IPS-NIHi7 (cell line): ENCODE results near the gene ADNP2.
A peak's percentile ranks its signal among the peaks of the same experiment; 100 is the strongest.

Experiments
- DNase-seq: peaks from one replicate; pipeline ENCODE4 v3.0.0; 2012; ENCODE audit warnings: mixed read lengths; ENCODE audit errors: extremely low spot score

ADNP2 gene

DNA sequence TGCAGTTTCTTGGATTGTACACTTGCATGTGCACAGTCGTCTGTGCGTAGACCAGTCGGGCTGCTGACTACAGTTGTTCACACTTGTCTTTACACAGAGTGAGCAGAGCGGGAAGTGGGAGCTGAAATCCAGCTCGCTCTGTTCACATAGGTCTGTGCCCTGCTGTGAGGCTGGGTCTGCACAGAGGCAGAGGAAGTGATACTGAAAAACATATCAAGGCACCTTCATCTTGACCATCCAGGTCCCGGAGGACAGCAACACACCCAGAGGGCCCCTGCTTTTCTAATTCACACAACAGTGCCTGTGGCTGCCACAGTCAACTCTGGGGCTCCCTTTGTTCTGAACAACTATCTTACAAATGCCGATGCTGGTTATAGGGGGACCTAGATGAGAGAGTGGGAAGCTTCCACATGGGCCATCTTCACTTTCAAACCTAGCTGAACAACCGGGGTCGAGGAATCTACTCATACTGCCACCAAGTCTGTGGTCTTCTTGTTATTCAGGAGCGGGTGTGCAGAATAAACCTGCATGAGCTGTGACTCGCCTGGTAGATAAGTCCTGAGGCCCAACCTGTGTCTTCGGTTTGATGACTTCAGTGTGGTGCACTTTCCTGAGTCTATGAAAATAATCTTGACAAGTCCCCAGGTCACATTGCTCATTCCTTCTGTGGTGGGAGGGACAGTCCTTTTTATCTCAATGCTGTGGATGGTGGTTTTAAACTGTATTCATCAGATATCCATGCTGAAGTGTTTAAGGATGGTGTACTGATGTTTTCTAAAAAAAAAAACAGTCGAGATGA is 3.5 kb upstream of the ADNP2 start:
- no peak for DNase-seq

DNA sequence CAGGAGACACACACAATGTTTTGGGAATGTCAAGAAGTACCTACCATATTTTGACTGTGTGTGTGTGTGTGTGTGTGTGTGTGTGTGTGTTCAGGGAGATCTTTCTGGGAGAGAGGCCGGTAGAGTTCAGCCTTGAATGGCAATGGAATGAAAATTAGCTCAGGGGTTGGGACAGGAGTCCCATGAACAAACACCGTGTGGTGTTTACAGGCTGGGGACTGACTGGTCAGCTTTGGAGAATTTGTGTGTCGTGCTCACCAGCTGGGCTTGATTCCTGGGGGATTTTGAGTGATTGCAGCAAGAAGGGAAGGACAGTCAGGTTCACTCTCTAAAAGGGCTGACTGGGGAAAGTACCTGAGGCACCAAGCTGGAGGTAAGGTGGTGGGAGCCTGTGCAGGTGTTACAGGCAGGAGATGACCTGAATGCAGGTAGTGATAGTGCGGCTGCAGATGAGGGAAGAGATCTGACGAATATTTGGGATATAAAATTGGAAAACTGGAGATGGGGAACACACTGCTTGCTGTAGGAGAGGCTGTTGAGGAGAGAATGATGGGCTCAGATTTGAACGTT is 2.5 kb upstream of the ADNP2 start:
- no peak for DNase-seq

DNA sequence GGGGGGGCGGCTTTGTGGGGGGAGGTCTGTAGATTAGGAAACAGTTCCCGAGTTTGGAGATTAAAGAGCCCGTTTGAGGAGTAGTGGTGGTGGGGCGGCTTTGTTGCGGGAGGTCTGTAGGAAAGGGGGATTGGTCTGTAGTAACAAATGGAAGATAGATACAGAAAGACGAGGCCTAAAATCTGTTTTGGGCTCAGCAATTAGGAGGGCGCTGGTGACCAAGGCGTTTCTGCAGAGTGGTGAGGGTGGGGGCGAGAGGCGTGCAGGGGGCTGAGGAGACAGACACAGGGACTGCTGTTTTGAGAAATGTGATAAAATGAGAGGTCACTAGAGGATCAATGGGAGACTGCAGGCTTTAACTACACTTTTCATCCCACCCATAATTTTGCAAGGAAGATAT is 1.6 kb upstream of the ADNP2 start:
- no peak for DNase-seq

DNA sequence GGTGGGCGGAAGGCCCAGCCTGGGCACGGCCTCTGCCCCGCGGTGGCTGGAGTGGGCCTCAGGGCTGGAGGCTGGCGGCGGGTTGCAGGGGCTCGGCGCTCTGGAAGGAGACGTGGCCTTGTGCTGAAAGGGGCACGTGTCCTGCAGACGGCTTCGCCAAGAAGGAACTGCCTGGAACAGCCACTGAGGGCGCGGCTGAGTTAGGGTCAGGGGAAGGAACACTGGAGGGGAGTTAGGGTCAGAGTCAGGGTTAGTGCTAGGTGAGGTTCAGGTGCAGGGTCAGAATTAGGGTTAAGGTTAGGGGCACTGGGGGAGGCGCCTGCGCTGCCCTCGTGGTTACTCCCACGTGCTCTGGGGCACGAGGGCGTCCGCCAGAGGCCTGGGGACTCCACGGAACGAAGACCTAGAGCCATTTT is 933 bp upstream of the ADNP2 start:
- DNase-seq = no peak

DNA sequence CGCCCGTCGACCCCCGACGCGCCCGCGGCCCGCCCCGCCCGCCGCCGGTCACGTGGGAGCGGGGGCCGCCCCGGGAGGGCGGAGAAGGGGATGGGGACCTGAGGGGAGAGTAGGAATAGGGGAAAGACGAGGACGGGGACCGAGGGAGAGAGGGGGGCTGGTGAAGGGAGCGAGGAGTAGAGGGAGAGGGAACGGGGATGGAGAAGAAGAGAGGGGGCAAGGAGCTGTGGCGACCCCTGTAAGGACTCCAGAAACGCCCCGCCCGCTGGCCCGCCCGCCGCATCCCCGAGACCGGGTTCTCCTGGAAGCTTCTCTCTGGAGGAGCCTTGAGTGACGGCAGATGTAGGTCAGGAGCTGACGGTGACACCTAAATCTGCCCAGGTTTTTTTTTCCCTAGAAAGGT is 615 bp downstream of the ADNP2 start:
- peak; percentile 70 for DNase-seq

DNA sequence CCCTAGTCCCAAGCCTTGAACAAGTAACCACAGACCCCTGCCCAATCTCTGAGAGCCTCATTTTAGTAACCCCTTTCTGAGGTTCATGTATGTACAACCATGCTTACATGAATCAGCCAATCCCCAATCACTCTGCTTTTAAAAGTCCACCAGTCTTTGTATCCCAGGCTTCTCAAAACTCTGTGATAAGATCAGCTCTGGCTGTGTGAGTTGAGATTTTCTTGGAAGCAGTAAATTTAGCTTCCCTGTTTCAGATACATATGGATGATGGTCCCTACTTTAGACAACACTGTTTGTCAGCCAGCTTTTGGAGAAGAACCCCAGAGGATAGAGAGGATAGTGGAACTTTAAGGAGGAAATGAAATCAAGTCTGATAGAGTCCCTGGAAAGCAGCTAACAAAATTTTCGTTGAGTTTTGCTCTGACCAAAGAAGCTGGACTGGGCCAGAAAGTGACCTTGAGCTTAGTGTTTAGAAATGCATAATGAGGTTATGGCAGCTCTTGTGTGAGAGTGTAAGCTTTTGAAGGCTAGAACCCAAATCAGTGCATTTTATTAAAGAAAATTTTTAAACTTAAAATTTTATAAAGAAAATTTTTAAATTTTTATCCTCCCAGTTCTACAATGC is 3.7 kb downstream of the ADNP2 start:
- no peak for DNase-seq

DNA sequence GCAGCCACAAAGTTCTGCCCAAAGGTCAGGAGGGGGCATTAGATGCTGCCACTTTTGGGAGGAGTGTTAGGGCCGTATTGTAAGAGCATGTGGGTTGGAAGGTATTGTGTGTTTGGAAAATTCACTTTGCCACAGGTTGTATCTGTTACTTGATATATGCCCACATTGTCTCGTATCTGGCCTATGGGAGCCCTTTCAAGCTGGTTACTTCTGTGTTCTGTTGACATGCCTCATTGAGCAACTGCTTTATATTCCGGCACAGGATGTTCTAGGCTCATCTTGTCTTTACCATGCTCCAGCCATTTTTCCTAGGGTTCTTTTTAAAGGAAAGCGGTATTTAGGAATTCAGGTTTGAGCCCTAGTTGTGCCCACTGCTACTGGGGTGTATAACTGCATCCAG is 6.0 kb downstream of the ADNP2 start:
- no peak for DNase-seq

DNA sequence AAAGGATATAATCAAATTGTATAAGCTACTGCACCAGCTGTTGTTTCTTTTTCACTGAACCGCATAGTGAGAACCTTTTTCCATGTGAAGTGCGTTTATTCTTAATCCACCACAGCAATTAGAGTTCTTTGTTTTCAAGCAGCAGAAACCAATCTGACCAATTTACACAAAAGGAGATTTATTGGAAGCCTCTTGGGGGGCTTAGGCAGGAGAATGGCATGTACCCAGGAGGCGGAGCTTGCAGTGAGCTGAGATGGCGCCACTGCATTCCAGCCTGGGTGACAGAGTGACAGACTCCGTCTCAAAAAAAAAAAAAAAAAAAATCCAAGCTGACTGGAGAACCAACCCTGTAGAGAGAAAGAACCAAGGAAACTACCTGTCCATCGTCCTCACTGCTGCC is 10.0 kb downstream of the ADNP2 start:
- no peak for DNase-seq

DNA sequence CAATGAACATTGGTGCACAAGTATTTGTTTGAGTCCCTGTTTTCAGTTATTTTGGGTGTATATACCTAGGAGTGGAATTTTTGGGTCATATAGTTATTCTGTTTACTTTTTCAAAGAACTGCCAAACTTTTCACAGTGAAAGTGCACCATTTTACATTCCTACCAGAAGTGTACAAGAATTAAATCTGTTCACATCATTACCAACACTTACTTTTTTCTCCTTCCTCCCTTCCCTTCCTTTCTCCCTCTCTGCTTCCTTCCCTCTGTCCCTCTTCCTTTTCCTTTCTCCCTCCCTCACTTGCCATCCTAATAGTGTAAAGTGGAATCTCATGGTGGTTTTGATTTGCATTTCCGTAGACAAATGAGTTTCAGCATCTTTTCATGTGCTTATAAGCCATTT is 11.9 kb downstream of the ADNP2 start:
- DNase-seq = no peak

DNA sequence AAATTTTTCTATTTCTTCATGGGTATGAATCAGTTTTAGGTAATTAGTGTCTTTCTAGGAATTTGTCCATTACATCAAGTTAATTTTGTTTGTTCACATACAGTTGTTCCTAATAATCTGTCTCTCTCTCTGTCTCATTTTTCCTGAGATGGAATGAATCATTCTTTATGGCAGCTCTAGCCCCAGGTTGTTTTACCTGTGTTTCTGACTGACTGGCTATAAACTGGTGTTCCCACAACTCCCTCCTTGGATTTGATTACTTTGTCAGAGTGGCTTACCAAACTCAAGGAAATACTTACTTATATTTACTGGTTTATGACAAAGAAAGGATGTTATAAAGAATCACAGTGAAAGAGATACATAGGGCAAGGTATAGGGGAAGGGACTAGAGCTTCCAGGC is 15.1 kb downstream of the ADNP2 start:
- no peak for DNase-seq

DNA sequence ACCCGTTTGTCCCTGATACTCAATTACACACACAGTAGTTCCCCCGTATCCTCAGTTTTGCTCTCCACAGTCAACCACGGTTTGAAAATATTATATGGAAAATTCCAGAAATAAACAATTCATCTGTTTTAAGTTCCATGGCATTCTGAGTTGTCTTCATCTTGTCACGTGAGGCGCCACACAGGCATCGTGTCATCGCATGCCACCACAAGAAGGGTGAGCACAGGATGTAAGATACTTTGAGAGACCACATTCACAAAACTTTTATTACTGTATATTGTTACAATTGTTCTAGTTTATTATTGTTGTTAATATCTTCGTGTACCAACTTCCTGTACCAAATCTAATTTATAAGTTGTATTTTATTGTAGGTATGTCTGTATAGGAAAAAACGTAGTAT is 17.7 kb downstream of the ADNP2 start:
- DNase-seq = no peak

DNA sequence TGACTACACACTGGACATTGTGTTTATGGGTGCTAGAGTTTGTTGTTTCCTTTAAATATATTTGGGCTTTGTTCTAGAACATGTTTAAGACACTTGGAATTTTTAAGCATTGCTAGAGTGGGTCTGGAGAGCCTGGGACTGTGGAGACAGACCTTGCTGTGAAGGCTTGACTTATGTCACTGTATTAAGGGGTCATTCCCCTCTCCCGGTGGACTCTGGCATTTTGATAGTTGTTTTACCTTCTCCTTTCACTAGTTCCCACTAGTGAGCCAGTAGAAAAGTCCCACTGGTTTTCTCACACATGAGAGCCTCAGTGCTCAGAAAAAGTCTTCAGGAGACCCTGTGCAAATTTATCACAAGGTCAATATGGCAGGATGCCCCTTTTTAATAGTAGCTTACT is 18.6 kb downstream of the ADNP2 start:
- DNase-seq = no peak

DNA sequence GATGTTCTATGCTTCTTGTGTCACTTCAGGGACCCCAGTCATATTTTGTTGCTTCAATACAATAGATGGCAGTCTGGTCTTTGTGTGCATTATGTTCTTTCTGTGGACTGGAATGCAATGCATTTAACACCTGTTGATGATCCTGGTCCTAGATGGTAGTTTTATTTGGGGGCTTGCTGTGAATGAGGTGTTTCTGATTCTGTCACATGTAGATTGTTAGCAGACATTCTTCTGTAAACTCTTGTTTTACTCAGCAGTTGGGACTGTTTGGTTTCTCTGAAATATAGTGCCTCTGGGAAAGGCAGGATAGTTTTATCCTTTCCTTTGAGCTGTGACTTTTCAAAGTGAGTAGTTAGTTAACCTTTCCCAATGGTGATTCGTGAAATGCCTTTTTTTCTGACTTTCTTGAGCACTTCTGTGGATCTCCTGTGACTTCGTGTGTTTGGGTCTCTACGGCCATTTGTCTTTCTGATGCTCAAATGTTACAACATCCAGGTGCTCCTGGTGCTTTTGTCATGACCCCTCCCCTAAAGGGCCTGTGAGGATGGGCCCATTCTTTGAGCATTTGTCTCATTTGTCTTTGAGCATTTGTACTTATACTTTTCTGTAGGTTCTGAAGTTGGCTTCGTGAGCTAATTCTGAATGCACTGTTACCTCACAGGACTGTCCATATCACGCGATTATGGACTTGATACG is 20.8 kb downstream of the ADNP2 start:
- DNase-seq = no peak

DNA sequence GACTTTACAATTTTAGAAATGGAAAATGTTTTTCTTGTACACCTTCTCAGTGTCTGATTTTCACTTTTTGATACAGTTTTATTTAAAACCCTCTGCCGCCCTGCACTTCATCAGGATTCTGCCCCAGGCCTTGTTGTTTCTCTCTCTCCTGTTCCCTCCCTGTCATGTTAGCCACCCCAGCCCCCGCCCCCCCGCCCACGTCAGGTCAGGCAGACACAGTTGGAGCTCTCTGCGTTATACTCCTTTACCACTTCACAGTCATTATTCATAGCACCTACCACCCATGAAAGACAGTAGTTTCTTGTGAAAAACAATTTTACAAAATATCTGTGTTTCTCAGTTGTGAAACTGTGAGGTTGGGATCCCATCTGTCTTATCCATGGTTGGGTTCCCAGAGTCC is 21.5 kb downstream of the ADNP2 start:
- no peak for DNase-seq

DNA sequence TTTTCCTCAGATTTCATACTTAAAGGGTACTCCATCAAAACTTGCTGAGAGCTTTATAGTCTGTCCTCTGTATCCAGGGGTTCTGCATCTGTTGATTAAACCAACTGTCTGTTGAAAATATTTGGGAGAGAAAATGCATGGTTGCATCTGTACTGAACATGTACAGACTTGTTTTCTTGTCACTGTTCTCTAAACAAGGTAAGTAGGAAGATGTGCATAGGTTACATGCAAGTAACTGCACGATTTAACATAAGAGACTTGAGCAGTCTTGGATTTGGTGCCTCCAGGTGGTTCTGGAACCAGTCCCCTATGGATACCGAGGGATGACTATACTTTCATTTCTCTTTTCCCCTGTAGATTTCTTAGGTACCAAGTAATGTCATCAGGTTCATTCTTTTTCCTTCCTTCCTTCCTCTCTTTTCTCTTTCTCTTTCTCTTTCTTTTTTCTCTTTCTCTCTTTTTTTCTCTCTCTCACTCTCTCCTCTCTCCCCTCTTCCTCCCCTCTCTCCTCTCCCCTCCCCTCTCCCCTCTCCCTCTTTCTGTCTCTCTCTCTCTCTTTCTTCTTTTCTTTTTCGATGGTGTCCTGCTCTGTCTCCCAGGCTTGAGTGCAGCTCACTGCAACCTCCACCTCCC is 23.2 kb downstream of the ADNP2 start:
- no peak for DNase-seq

DNA sequence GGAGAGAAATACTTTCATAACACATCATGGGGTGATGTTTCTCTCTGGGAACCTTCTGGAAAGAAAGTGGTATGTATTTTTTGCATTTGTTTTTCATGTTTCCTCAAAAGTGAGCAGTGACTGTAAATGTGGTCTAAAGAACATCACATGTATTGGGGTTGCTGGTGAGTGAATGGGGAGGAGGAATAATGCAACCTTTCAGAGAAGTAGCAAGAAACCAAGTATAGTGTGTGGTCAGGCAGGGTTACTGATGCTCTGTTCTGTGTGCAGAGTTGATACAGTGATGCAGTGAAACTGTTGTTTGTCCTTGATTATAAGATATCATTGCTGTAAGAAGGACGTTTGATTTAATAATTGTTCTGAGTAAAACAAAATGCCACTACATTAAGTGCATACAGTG is 24.1 kb downstream of the ADNP2 start:
- no peak for DNase-seq

DNA sequence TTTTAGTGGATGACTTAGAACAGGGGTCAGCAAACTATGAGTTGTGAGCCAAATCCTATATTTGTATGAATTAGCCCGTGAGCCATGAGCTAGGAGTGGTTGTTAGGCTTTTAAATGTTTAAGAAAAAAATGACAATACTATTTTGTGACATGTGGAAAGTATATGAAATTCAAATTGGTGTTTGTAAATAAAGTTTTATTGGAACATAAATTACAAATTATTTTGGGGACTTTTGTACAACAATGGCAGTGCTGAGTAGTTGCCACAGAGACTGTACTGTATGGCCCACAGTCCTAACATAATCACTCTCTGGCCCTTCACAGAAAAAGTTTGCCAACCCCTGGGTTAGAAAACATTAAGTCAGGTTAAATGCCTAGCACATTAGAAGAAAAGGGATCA is 26.1 kb downstream of the ADNP2 start:
- no peak for DNase-seq

DNA sequence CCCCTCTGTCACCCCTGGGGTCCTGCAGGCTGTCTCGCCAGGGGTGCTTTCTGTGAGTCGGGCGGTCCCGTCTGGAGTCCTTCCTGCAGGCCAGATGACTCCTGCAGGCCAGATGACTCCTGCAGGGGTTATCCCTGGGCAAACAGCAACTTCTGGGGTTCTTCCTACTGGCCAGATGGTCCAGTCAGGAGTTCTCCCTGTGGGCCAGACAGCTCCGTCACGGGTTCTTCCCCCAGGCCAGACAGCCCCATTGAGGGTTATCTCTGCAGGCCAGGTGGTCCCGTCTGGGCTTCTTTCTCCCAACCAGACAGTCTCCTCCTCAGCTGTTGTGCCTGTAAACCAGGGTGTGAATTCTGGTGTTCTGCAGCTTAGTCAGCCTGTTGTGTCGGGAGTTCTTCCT is 27.6 kb downstream of the ADNP2 start:
- no peak for DNase-seq

DNA sequence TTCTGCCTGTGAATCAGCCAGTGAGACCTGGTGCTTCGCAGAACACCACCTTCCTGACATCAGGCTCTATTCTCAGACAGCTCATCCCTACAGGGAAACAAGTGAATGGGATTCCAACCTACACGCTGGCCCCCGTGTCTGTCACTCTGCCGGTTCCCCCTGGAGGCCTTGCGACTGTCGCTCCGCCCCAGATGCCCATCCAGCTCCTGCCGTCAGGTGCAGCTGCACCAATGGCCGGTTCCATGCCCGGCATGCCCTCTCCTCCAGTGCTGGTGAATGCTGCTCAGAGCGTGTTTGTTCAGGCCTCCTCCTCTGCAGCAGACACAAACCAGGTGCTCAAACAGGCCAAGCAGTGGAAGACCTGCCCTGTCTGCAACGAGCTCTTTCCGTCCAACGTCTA is 28.1 kb downstream of the ADNP2 start:
- no peak for DNase-seq

DNA sequence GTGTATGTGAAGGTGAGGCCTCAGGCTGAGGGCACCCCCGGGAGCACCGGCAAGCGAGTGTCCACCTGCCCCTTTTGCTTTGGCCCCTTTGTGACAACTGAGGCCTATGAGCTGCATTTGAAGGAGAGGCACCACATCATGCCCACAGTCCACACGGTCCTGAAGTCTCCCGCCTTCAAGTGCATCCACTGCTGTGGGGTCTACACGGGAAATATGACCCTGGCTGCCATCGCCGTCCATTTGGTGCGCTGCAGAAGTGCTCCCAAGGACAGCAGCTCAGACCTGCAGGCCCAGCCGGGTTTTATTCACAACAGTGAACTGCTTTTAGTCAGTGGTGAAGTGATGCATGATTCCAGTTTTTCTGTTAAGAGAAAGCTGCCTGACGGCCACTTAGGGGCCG is 28.9 kb downstream of the ADNP2 start:
- no peak for DNase-seq

DNA sequence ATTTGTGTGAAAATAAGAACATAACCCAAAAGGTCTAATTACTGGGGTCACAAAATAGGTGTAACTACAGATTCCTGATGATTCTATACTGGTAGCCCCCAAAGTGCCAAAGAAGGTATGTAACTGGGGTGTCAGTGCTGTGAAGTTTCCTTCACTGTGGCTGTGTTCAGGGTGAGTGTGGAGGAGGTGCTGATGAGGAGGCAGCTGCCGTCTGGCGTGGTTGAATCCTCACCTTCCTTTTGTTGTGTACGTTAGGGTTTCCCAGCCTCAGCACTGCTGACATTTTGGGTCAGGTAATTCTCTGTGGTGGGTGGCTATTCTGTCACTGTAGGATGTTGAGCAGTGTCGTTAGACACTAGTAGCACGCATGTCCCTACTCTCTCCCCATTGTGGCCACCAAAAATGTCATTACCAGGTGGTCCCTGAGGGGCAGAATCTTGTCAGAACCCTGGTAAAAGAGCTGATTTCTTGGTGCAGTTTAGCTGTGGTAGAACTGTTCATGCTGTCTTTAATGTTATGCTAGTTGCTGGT is 31.5 kb downstream of the ADNP2 start:
- no peak for DNase-seq

DNA sequence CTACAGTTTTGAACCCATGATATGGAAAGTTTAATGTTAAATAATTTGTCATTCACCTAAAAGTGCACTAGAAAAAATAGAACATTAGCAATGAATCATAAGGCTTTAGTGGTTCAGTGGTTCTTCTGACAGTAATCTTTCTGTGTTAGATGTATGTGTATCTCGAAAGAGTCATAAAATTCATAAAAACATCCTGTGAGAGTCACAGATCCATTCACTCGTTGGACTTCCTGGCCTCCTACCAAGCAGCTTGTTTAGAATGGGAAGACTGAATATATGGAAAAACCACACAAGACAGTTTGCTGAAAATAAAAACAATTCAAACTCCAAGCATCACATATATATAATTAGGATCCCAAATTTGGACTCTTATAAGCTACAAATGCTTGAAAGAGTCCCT is 34.8 kb downstream of the ADNP2 start:
- DNase-seq = no peak
